Stimulated activated CD4-positive, alpha-beta T cell treated with anti-CD3 and anti-CD28 coated beads, Interleukin-2, amount 100 ng/mL, for 4 hours (primary cell): ENCODE data around the gene MKLN1.

Source experiments
- DNase-seq: peaks from one replicate; pipeline ENCODE4 v3.0.0-alpha.2; 2020; ENCODE audit warnings: low read depth

Gene MKLN1

DNA sequence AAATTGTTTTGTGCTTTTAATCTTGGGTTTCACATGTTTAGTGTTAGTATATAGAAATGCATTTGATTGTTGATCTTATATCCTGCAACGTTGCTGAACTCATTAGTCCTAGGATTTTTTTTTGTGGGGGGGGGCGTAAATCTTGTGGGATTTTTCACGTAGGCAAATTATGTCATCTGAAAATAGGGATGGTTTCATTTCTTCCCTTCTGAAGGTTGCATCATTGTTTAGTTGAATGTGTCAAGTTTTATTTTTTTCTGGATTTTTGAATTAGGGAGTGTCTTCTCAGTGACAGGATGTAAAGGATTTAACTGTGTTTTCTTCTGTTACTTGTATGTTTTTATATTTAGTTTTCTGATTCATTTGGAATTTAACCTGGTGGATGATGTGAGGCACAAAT, 26.7 kb downstream of the MKLN1 start:
- DNase-seq = no peak

DNA sequence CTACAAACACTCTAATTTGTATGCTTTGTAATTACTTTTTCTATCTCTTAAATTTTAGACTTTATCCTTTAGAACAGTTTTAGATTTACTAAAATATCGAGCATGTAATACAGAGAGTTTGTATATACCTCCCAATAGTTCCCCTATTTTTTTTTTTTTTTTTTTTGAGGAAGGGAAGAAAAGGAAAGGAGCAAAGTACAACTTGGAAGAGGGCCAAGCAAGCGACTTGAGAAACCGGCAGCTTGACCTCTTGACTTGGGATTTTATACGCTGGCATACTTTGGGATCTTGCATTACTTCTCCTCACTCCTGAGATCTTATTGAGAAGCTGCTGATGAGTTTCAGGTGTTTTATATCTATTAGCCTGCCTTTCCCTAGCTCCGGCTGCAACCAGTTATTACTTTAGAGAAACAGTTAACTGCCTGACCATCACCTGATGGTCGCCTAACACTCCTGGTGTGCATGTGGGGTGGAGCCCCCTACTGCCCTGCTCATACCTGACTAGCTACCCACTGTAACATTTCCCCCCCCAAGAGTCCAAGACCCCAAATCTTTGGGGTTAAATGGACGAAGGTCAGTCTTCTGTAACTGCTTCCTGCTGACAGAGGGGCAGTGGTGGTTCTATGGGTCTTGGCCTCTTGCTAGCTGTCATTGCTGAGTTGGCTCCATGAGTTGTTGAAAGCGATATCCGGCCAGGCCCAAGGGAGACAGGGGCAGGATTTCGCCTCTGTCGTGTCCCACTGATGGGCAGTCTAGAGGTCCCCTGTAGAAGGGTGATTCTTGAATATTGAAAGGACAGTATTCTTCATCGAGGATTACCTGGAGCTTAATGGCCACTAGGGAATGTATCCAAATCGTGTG, 28.5 kb downstream of the MKLN1 start:
- DNase-seq = no peak

DNA sequence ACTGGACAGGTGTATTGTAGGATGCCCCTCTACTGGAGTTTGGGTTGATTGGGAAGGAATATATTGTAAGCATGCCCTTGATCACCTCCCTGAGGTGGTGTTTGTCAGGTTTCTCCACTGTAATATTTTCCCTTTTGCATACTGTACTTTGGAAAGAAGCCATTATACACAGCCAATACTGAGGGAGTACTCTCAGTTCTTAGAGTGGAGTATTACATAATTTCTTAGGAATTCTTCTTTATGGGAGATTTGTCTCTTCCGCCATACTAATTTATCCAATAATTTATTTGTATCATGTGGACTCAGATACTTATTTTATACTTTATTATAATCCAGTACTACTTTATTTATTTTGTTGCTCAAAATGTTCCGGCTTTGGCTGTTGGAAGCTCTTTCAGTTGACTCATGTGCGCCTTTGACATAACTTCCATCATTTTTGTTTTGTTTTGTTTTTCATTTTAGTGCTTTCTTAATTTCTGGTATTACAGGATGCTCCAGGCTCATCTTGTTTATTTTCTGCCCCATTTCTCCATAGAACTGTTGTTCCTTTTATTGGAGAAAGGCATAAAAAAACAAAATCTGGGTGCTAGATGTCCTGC, 29.7 kb downstream of the MKLN1 start:
- no peak for DNase-seq

DNA sequence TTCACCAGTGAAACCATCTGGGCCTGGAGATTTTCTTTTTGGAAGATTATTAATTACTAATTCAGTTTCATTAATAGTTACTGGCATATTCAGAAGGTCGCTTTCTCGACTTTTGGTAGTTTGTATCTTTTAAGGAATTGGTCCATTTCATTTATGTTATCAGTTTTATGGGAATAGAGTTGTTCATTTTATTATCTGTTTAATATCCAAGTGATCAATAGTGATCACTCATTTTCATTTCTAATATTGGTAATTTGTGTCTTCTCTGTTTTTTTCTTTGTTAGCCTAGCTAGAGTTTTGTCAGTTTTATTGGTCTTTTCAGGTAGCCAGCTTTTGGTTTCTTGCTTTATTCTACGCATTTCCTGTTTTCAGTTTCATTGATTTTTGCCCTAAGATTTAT, 31.0 kb downstream of the MKLN1 start:
- no peak for DNase-seq

DNA sequence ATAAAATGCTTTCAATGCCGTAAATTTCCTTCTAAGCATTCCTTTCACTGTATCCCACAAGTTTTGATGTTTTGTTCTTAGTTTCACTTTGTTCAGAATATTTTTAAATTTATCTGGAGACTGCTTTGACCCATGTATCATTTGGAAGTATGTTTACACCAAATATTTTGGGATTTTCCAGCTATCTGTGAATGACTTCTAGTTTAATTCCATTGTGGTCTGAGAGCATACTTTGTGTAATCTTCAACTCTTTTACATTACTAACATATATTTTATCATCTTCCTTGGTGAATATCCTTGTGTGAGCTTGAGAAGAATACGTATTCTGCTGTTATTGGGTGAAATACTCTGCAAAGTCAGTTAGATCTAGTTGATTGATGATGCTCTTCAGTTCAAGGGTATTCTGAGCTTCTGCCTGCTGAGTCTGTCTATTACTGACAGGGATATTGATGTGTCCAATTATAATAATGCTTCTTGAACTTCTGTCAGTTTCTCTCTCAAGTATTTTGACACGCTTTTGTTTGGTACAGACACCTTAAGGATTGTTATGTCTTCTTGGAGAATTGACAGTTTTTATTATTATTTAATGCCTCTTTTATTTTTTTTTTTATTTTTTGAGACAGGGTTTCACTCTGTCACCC, 31.6 kb downstream of the MKLN1 start:
- DNase-seq = no peak

DNA sequence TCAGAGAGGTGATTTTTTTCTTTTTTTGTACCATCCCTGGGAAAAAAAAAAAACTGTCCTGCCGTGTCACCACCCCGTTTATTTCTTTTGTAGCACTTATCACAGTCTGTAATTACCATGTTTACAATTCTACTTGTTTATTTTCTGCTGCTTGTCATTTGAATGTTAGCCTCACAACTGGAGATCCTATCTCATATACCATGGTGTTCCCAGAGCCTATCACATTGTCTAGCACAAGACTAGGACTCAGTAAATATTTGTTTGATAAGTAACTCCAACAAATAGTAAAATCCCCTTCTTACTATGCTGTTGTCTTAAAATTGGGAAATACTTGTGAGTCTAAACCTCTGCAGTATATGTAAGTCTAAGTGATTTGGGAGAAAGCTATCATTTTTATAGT, 36.0 kb downstream of the MKLN1 start:
- no peak for DNase-seq

DNA sequence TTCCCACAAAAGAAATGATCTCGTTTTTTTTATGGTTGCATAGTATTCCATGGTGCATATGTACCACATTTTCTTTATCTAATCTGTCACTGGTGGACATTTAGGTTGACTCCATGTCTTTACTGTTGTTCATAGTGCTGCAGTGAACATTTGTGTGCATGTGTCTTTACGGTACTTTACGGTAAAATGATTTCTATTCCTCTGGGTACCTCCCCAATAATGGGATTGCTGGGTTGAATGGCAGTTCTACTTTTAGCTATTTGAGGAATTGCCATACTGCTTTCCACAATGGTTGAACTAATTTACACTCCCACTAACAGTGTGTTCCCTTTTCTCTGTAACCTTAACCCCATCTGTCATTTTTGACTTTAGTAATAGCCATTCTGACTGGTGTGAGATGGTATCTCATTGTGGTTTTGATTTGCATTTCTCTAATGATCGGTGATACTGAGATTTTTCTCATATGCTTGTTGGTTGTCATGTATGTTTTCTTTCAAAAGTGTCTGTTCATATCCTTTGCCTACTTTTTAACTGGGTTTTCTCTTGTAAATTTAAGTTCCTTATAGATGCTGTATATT, 37.2 kb downstream of the MKLN1 start:
- DNase-seq = no peak

DNA sequence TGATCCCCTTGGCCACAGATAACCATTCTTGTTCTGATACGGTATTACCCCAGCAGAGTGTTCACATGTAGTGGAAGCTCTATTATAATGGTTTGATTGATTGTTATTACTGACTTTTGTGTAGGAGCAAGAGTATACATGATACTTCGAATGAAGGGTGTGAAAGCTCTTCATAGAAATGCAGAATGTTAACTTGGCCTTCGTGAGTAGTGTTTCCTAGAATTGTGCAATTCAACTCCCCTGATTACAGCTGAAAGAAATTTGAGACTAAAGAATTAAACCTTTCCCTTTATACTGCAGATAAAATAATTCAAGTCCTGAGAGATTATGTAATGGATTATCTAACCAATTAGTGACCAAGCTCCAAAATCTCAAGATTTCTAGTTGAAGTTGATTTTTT, 38.2 kb downstream of the MKLN1 start:
- no peak for DNase-seq

DNA sequence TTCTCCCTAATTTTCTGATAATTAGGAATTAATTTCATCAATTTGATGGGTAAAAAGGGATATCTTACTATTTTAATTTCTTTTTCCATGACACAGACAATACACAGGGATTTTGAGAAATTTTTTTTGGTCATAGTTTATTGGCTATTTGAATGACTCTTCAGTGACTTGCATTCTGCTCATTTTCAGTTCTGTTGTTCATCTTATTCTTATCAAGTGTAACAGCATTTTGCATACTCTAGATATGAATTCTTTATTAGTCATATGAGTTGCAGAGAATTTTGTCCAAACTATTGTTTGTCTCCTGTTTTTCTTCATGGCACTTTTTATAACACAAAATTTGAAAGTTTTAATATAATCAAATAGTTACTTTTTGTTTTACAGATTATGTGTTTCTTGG, 41.7 kb downstream of the MKLN1 start:
- no peak for DNase-seq

DNA sequence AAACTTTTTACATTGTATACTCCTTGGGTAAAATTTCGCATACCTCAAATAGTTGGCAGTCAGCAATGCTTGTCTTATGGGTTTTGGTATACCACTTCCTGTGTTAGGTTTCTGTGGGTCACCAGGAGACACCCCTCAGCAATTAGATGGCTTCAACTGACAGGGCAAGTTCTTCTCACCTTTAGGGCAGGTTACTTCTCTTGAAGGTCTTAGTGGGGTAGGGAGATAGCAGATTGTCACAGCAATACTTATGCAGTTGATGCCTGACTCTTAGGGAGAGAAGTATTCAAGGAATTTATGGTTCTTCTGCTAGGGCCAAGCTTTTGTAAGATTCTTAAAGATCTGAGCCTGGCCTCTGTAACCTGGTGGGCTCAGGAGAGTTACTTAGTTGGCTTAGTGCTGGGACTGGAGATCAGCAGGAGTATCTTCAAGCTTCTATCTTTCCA, 42.9 kb downstream of the MKLN1 start:
- DNase-seq = no peak

DNA sequence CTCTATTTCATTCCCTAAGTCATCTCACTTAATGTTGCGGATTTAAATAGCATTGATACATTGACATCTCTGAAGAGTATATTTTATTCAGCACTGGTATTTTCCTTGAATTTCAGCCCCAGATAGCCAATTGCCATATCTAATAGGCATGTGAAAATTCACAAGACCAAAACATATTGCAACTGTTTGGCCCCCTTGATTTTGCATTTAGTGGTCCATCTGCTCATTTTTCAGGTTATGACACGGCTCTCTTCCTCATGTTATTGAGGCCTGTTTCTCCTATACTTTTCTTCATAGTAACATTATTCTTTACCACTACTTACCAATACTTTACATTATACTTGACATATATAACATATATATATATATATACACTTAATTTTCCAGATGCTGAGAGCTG, 43.7 kb downstream of the MKLN1 start:
- DNase-seq = no peak

DNA sequence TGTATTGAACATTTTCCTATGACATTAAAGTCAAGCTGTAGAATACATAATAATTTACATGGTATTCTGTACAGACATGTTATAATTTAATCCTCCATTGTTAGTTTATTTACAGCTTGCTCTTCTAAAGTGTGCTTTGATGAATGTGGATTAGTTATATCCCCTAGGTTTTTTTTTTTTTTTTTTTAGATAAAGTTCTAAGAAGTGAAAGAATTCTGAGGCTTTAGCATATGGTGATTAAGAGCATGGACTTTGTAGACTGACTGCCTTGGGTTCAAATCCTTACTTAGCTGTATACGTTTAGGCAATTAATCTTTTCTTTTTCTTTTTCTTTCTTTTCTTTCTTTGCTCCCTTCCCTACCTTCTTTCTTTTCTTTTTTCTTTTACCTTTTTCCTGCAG, 44.9 kb downstream of the MKLN1 start:
- no peak for DNase-seq

DNA sequence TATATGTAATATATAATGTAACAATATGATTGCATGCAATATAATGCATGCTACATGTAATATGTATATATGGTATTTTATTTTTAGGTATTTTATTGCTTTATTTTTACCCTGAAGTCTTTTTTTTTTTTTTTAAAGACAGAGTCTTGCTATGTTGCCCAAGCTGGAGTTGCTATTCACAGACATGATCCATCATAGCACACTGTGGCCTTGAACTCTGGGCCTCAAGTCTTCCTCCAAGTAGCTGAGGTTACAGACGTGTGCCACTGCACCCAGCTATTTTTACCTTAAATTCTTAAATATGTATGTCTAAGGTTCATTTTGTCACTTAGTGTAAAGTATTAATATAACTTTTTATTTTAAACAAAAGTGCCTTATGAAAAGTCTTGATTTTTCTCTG, 47.1 kb downstream of the MKLN1 start:
- no peak for DNase-seq

DNA sequence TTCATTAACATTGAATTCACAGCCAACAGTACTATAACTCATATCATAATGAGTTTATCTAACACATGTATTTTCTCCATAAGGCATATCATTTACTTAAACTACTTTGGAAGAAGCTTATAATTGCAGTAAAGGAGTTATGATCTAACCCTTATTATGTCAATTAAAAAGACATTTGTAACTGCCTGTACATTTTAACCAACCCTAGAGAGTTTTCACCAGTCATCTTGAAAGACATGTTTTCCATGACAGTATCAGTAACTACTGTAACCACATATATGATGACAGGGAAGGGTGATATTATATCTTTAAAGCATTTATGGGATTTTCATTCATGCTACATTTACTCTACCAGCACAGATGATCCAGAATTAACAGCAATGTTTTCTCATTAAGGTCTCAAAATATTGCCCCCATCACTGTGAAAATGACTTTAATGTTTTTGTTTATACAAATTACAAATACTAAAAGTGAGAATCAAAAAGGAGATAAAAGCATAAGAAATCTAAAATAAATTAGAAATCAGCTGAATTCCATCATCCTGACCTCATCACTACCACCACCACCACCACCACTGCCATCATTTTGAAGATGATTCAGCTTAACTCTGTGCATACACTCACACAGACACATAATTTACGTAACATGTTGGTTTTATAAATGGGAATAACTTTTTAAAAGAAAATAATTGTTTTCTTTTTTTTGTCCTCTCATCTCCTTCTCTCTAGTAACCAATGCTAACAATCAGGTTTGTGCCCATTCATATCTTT, 53.6 kb downstream of the MKLN1 start:
- DNase-seq = no peak

DNA sequence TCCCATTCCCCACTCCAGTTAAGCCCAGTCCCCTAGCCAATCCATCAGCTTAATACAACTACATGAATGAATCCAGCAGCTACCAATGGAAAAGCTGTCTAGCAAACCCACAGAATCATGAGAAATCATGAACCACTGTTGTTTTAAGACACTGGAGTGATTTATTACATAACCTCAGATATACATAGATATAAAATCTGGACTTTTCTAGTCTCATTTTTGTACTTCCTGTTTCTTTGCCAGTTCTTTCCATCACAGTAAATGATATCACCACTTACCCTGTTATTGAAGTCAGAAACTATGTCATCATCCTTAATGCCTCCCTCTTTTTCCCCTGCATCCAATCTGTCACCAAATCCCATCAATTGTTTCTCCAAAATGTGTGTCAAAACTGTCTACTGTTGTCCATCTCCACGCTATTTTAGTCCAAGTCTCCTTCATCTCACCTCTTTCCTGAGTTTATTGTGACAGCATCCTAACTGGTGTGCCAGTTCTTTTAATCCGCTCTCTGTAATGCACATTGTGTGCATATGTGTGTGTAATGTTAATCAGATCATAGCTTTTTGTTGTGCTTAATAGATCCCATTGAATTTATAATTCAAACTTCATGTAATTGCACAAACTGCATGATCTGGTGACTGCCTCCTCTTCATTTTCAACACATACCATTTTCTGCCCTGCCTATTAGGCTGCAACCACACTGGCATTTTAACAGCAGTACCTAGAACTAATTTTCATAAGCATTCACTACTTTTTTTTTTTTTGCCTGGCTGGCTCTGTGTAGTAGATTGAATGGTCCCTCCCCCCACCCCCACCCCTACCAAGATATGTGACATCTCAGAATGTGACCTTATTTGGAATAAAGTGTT, 56.0 kb downstream of the MKLN1 start:
- DNase-seq = no peak

DNA sequence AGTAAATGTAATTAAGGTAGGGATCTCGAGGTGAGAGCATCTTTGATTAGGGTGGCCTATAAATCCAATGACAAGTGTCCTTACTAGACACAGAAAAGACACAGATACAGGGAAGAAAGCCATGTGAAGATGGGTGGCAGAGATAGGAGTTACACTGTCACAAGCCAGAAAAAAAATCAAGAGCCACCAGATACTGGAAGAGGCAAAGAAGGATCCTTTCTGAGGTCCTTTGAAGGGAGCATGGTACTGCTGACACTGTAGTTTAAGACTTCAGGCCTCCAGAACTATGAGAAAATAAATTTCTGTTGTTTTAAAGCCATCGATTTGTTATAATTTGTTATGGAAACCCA, 56.6 kb downstream of the MKLN1 start:
- no peak for DNase-seq

DNA sequence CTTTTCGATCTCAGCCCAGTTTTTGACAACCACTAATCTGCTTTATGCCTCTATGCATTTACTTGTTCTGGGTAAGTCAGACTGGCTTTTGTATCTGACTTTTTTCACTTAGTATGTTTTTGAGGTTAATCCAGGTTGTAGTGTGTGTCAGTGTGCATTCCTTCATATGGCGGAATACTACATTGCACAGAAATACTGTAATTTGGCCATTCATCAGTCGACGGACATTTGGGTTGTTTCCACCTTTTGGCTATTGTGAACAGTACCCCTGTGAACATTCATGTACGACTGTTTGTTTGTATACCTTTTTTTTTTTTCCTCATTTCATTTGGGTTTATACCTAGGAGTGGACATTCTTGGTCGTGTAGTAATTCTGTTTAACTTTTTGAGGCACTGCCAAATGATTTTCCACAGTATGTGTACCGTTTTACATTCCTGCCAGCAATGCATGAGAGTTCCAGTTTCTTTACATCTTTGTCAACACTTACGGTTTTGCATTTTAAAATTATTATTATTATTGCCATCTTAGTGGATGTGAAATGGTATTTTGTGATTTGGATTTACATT, 57.4 kb downstream of the MKLN1 start:
- no peak for DNase-seq

DNA sequence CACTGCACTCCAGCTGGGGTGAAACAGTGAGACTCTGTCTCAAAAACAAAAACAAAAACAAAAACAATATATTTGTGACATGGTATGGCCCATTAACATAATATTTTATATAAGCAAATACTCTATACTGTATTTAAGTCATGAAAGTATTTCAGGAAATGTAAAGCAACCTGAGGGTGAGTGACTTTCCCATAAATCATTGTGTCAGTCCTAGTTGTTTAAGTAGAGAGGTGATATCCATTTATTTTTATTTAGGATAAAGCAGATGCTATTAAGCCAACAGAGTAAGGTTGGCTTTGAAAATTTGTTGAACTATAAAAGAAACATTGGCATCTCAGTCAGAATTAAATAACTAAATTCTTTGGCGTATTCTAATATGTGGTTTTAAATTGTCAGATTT, 60.5 kb downstream of the MKLN1 start:
- no peak for DNase-seq

DNA sequence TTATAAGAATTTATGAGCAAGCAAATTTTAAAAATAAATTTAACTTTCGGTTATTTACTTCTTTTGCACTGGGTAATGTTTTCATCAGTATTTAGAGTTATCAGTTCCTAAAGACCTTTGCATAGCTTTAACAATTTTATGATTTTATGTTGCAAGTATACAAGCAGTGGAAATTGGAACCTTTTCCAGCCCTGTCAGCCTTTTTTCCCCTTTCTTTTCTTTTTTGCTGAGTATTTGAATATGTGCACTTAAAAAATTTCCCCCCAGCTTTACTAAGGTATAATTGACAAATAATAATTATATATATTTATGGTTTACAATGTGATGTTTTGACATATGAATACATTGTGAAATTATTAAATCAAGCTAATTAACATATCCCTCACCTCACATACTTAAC, 62.6 kb downstream of the MKLN1 start:
- DNase-seq = no peak

DNA sequence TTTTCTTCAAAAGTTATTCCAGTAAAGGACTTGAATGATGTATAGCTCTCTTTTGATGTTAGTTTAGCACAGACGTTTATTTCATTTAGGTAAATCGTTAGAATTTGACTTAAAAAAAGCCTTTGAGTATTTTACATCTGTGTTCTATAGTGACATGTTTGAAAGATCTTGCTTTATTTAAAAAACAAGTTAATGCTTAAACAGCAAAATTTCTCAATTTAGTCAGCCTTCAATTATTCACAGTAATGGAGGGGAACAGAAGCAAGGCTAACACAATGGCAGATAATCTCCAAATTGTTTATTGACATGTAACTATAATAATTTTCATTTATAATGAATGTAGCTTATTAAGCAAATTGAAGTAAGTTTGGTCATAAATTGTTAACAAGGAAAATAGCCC, 63.5 kb downstream of the MKLN1 start:
- no peak for DNase-seq

DNA sequence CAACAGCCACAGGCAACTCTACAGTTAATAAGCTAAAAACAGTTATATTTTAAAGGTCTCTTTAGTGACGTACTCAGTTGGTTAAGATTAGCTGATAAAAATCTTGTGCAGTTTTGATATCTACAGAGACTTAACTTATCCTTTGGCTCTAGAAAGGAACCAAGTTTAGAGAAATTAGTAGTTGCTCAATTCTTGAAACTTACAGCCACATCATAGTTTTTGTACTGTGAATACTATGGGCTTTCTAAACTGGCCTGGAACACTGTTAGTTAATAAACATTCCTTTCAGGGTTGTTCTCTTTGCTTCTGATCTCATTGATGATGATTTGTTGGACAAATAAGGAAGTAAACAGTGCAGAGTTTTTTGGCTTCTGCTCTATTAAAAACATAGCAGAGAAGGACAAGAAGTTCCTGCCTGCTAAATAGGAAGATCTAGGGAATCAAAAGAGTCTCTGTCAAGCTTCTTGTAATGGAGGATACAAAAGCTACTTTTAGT, 73.1 kb downstream of the MKLN1 start:
- DNase-seq = no peak
